Neuronal stem cell (in vitro differentiated cells): Measurements from ENCODE around the gene KIRREL1.

Experiments used
- DNase-seq: peaks from one replicate; pipeline ENCODE4 v3.0.0-alpha.2; 2013; ENCODE audit warnings: low spot score
- H2AFZ ChIP-seq: one replicate; pipeline ENCODE4 v1.6.1; 2013; ENCODE audit warnings: mild to moderate bottlenecking, low read length, inconsistent platforms
- H2AK5ac ChIP-seq: 2 replicates; pipeline ENCODE4 v1.6.1; 2013; ENCODE audit warnings: low read depth, mild to moderate bottlenecking, inconsistent platforms, low read length, moderate library complexity, mixed read lengths
- H2BK120ac ChIP-seq: 2 replicates; pipeline ENCODE4 v1.6.1; 2013; ENCODE audit warnings: low read depth, mild to moderate bottlenecking, inconsistent platforms, low read length, moderate library complexity, mixed read lengths
- H2BK12ac ChIP-seq: one replicate; pipeline ENCODE4 v1.6.1; 2013; ENCODE audit warnings: low read length, inconsistent platforms
- H2BK15ac ChIP-seq: 2 replicates; pipeline ENCODE4 v1.6.1; 2013; ENCODE audit warnings: mild to moderate bottlenecking, low read length, inconsistent platforms, mixed read lengths
- H2BK5ac ChIP-seq: one replicate; pipeline ENCODE4 v1.6.1; 2013; ENCODE audit warnings: inconsistent platforms, mild to moderate bottlenecking, low read length, moderate library complexity
- H3K14ac ChIP-seq: one replicate; pipeline ENCODE4 v1.6.1; 2013; ENCODE audit warnings: low read length, inconsistent platforms
- H3K18ac ChIP-seq: 2 replicates; pipeline ENCODE4 v1.6.1; 2013; ENCODE audit warnings: low read length, inconsistent platforms
- H3K23ac ChIP-seq: 2 replicates; pipeline ENCODE4 v1.6.1; 2013; ENCODE audit warnings: low read depth, mild to moderate bottlenecking, mixed read lengths, low read length, inconsistent platforms; ENCODE audit not compliant: poor library complexity
- H3K27ac ChIP-seq: replicated peaks from 3 replicates; pipeline ENCODE4 v1.5.1; 2013; ENCODE audit warnings: low read length, inconsistent platforms
- H3K27me3 ChIP-seq, 3 experiments: 2 replicates each; pipeline ENCODE4 v1.6.1; 2013; ENCODE audit warnings: low read length in 3 of 3, mild to moderate bottlenecking in 2 of 3, inconsistent platforms in 1 of 3, low read depth in 1 of 3, mixed read lengths in 1 of 3, moderate library complexity in 1 of 3; ENCODE audit not compliant: control insufficient read depth in 3 of 3, insufficient read depth in 3 of 3
- H3K36me3 ChIP-seq, 2 donors: replicated peaks in 1 of 2; 2 replicates each; pipeline ENCODE4 v1.6.1; 2013; ENCODE audit warnings: low read length in 2 of 2; ENCODE audit not compliant: control insufficient read depth in 2 of 2, insufficient read depth in 2 of 2
- H3K4ac ChIP-seq: 2 replicates; pipeline ENCODE4 v1.6.1; 2013; ENCODE audit warnings: inconsistent platforms, mild to moderate bottlenecking, low read length, moderate library complexity
- H3K4me1 ChIP-seq, 2 donors: 1 replicate in 1 of 2; 2 replicates in 1 of 2; pipeline ENCODE4 v1.6.1; 2013; ENCODE audit warnings: low read length in 2 of 2, low read depth in 1 of 2; ENCODE audit not compliant: control insufficient read depth in 2 of 2, insufficient read depth in 1 of 2
- H3K4me2 ChIP-seq: one replicate; pipeline ENCODE4 v1.6.1; 2013; ENCODE audit warnings: mild to moderate bottlenecking, low read length, inconsistent platforms; ENCODE audit not compliant: insufficient read depth, poor library complexity, severe bottlenecking
- H3K4me3 ChIP-seq, 2 donors: 2 replicates each; pipeline ENCODE4 v1.5.1; 2013; ENCODE audit warnings: low read length in 2 of 2, mild to moderate bottlenecking in 2 of 2, inconsistent platforms in 1 of 2, moderate library complexity in 1 of 2
- H3K79me1 ChIP-seq: one replicate; pipeline ENCODE4 v1.6.1; 2013; ENCODE audit warnings: low read depth, mild to moderate bottlenecking, inconsistent platforms, low read length, moderate library complexity
- H3K9ac ChIP-seq: one replicate; pipeline ENCODE4 v1.6.1; 2013; ENCODE audit warnings: mild to moderate bottlenecking, low read depth, low read length, inconsistent platforms; ENCODE audit not compliant: poor library complexity
- H3K9me3 ChIP-seq, 2 donors: replicated peaks in 1 of 2; 2 replicates each; pipeline versions ENCODE3 to v1.6.1; 2013; ENCODE audit warnings: low read length in 2 of 2, mild to moderate bottlenecking in 2 of 2, inconsistent platforms in 1 of 2, low read depth in 1 of 2, mixed read lengths in 1 of 2, moderate library complexity in 1 of 2; ENCODE audit not compliant: control insufficient read depth in 2 of 2, insufficient read depth in 1 of 2
- H4K8ac ChIP-seq: one replicate; pipeline ENCODE4 v1.6.1; 2013; ENCODE audit warnings: low read depth, mild to moderate bottlenecking, inconsistent platforms, low read length, moderate library complexity
- H4K91ac ChIP-seq: one replicate; pipeline ENCODE4 v1.6.1; 2013; ENCODE audit warnings: low read length, low read depth, mild to moderate bottlenecking, inconsistent platforms; ENCODE audit not compliant: poor library complexity
- WGBS, 2 donors: extraction: QIAGEN DNeasy Blood & Tissue Kit; methylation state at CpG; one replicate each; pipeline ENCODE4 v1.1.7; 2013; ENCODE audit warnings: missing lambda C conversion rate in 2 of 2, mixed read lengths in 1 of 2; ENCODE audit not compliant: insufficient read length in 2 of 2, insufficient replicate concordance in 1 of 2; ENCODE audit errors: extremely low coverage in 2 of 2; 5-methylcytosine and 5-hydroxymethylcytosine counted together

Gene KIRREL1

DNA sequence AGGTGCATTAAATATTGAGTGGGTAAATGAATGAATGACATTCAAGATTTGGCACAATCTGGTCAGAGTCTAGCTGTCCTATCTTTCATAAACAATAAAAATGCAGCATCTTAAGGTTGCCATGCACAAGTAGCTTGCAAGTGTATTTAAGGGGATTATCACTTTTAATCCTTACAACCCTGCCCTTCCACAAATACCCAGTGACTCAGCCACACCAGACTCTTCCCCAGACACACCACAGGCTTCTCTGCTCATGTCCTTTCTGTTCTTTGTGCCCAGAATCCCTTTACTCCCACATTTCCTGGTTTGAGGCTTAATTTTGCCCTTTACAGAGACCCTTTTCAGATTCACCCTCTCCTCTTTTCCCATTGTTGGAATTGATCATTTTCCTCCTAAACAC, 59.8 kb downstream of the KIRREL1 start:
- H3K79me1 ChIP-seq: peaks cover 11% of the 10 kb centered on the region
- no peak overlapping the region for H3K23ac ChIP-seq
- no peaks in the 10 kb centered on the region for H3K27me3 ChIP-seq
- H4K8ac ChIP-seq: no peak overlapping the region
- H3K14ac ChIP-seq: no peak overlapping the region
- H3K27ac ChIP-seq: no peak overlapping the region
- no peak overlapping the region for H3K4me3 ChIP-seq
- no peak overlapping the region for H3K18ac ChIP-seq
- H4K91ac ChIP-seq: no peak overlapping the region
- no peak overlapping the region for H2AFZ ChIP-seq
- no peak overlapping the region for H2BK120ac ChIP-seq
- H2AK5ac ChIP-seq: no peak overlapping the region
- H3K4me2 ChIP-seq: no peak overlapping the region
- no peaks in the 10 kb centered on the region for H3K9me3 ChIP-seq
- DNase-seq: no peak
- H2BK15ac ChIP-seq: no peak overlapping the region
- no peak overlapping the region for H2BK12ac ChIP-seq
- H2BK5ac ChIP-seq: no peak overlapping the region
- peaks cover 0 to 17% of the 10 kb centered on the region in 2 donors for H3K4me1 ChIP-seq
- peaks cover 3 to 46% of the 10 kb centered on the region in 2 donors for H3K36me3 ChIP-seq
- H3K4ac ChIP-seq: no peak overlapping the region
- H3K9ac ChIP-seq: no peak overlapping the region

DNA sequence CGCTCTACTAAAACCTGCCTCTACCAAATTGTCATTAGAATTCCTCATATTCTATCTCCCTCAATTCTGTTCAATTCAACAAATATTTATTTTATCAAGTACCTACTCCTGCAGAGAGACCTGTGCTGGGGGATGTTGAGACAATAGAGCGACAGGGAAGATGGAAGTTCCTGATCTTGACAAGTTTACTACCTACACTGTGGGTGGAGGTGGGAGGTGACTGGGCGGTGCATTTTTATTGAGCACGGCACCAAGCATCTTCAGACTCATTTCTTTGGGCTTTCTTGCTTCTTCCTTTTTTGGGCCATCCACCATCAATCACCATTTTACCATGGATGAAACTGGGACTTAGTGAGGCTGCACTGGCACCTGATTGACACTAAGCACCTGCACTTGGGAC, 61.3 kb downstream of the KIRREL1 start:
- Histone ChIP-seq H3K36me3 (peaks cover 3 to 51% of the 10 kb centered on the region in 2 donors), H3K18ac (no peak overlapping the region), H3K14ac (no peak overlapping the region), H3K9ac (no peak overlapping the region), H3K27ac (no peak overlapping the region), H2BK15ac (no peak overlapping the region), H3K4me2 (no peak overlapping the region), H3K4me1 (peaks cover 10 to 29% of the 10 kb centered on the region in 2 donors), H2BK120ac (no peak overlapping the region), H3K4me3 (no peak overlapping the region), H3K4ac (no peak overlapping the region), H3K9me3 (no peaks in the 10 kb centered on the region), H2AK5ac (no peak overlapping the region), H2AFZ (no peak overlapping the region), H2BK12ac (no peak overlapping the region), H3K79me1 (peaks cover 10% of the 10 kb centered on the region), H4K8ac (no peak overlapping the region), H3K23ac (no peak overlapping the region), H2BK5ac (no peak overlapping the region), H4K91ac (no peak overlapping the region), H3K27me3 (no peaks in the 10 kb centered on the region)
- no CpG with 5 or more reads among the region's 4 CpGs for WGBS, 2 donors
- DNase-seq: no peak

DNA sequence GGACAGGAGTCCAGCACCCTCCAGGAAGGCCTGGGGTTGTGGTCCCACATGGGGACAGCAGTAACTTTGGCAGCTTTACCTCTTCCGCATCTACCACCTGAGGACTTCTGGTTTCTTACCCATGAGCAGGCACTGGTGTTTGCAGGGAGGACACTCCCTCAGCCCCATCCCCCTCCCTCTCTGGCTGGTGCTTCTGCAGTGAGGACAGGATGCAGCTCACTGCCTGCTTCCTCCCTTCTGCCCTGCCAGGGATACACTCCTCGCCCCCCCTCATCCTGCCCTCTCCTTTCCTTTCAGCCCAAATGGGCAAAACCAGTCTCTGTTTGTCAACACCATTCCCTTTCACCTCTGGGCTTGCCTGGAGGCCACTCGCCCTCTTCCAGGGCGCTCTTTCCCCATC, 62.4 kb downstream of the KIRREL1 start:
- H3K36me3 ChIP-seq: peaks cover 3 to 42% of the 10 kb centered on the region in 2 donors
- H3K14ac ChIP-seq: no peak overlapping the region
- H3K18ac ChIP-seq: peak overlapping the region; percentile 15
- H2BK5ac ChIP-seq: no peak overlapping the region
- no peak overlapping the region for H2BK12ac ChIP-seq
- H2AFZ ChIP-seq: no peak overlapping the region
- peaks cover 10% of the 10 kb centered on the region for H3K79me1 ChIP-seq
- no peak overlapping the region for H3K4me2 ChIP-seq
- H2AK5ac ChIP-seq: no peak overlapping the region
- DNase-seq: no peak
- H3K23ac ChIP-seq: peak overlapping the region; percentile 22
- H2BK120ac ChIP-seq: no peak overlapping the region
- no peak overlapping the region for H4K8ac ChIP-seq
- H3K9ac ChIP-seq: peak overlapping the region; percentile 9
- peaks cover 16 to 38% of the 10 kb centered on the region in 2 donors for H3K4me1 ChIP-seq
- H3K27me3 ChIP-seq: no peaks in the 10 kb centered on the region
- H3K4me3 ChIP-seq: no peak overlapping the region
- no CpG with 5 or more reads among the region's 4 CpGs for WGBS, 2 donors
- no peaks in the 10 kb centered on the region for H3K9me3 ChIP-seq
- no peak overlapping the region for H4K91ac ChIP-seq
- H2BK15ac ChIP-seq: no peak overlapping the region
- H3K4ac ChIP-seq: no peak overlapping the region
- H3K27ac ChIP-seq: no peak overlapping the region

DNA sequence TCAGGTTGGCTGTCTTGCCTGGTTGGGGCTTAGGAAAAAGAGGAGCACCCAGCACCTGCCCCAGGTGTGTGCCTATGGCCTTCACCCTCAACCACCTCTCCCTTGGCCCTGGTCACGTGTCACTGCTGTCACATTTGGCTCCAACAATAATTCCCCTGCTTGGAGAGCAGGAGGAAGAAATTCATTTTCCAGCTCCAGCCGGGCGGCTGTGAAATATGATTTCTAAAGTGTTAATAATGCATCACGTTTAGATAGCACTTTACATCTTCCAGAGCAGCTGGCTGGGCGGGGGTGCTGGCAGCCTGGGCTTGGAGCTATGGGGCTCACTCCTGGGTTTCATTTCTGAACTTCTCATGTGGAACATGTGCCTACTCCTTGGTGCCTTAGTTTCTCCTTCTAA, 63.1 kb downstream of the KIRREL1 start:
- Histone ChIP-seq H3K4me2 (no peak overlapping the region), H4K91ac (no peak overlapping the region), H2BK12ac (no peak overlapping the region), H2BK5ac (no peak overlapping the region), H3K4ac (no peak overlapping the region), H3K27me3 (no peaks in the 10 kb centered on the region), H3K36me3 (peaks cover 0 to 35% of the 10 kb centered on the region in 2 donors), H3K4me1 (peaks cover 16 to 40% of the 10 kb centered on the region in 2 donors), H3K79me1 (peaks cover 10% of the 10 kb centered on the region), H2BK120ac (no peak overlapping the region), H2BK15ac (no peak overlapping the region), H3K4me3 (no peak overlapping the region), H3K18ac (no peak overlapping the region), H2AFZ (no peak overlapping the region), H4K8ac (no peak overlapping the region), H3K9ac (peak overlapping the region; percentile 24), H3K23ac (no peak overlapping the region), H2AK5ac (no peak overlapping the region), H3K27ac (no peak overlapping the region), H3K9me3 (no peaks in the 10 kb centered on the region), H3K14ac (no peak overlapping the region)
- no CpG with 5 or more reads among the region's 5 CpGs for WGBS, 2 donors
- DNase-seq: no peak
